ENCODE measurements around the gene ADD3. TPM values are rescaled to one million over a fixed set of nuclear protein-coding genes. Genes with fewer than 3 reads are reported as not detected.

ADD3 gene
- total and polyA plus RNA-seq, 10 of the 15 experiments (the other 5 are each of a cell fraction or from before 2014, with no cell fraction given), result 27.3 to 129 (median 67.8) TPM

DNA sequence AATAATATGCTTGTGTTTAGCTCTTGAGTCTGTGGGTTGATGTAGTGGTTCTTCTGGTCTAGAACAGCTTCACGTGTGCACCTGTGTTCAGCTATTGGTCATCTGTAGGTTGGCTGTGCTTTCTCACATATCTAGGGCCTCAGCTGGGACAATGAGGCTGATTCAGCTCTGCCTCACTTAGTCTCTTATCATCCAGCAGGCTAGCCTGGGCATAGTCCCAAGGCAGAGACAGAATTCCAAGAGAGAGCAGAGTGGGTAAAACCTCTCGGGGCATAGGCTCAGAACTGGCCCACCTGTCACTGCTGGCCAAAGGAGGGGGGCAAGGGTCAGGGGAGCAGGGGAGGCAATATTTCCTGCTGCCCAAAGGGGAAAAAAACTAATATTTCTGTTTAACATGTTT is 167.6 kb downstream of the ADD3 start:
- no peak for ATAC-seq
- no TSS peak for BruUV-seq (replicated peaks)
- Histone ChIP-seq H3K9me3 (replicated peaks; ENCODE audit: control insufficient read depth, insufficient read depth, low read length) (no peaks in the 10 kb centered on the region), H3K27ac (ENCODE audit: control insufficient read depth, insufficient read depth) (no peak overlapping the region), H3K79me2 (ENCODE audit: control insufficient read depth, insufficient read depth, low read length) (no peaks in the 10 kb centered on the region), H3K4me2 (ENCODE audit: control insufficient read depth, insufficient read depth) (no peak overlapping the region), H3K27me3 (replicated peaks in 1 of 2; ENCODE audit: control insufficient read depth in 2 of 2, insufficient read depth in 2 of 2, low read length in 1 of 2) (peaks cover 1 to 4% of the 10 kb centered on the region in 2 experiments; a peak in 3 of 4 replicates), H3K36me3 (ENCODE audit: control insufficient read depth in 2 of 2, insufficient read depth in 2 of 2, low read length in 1 of 2) (no peaks in the 10 kb centered on the region), H3K4me1 (ENCODE audit: control insufficient read depth, insufficient read depth, low read length) (no peaks in the 10 kb centered on the region), H3K4me3 (no peak overlapping the region), H3K9ac (ENCODE audit: control insufficient read depth, insufficient read depth, low read length) (no peak overlapping the region), H4K20me1 (ENCODE audit: control insufficient read depth, insufficient read depth) (no peaks in the 10 kb centered on the region), H2AFZ (ENCODE audit: control insufficient read depth, low read depth, low read length) (no peak overlapping the region)
- ChIA-PET POLR2A (no interaction called here), CTCF (interaction anchor here (1.5 kb wide), 1 partner anchor 16 kb away, joined by 4 read pairs; no protein-coding TSS in a partner anchor), SMC1A (ENCODE audit: uncharacterized antibody, unreplicated experiment) (no interaction called here), RAD21 (ENCODE audit: unreplicated experiment) (no interaction called here)
- no peak for FAIRE-seq
- TF ChIP-seq, protein P1, sequence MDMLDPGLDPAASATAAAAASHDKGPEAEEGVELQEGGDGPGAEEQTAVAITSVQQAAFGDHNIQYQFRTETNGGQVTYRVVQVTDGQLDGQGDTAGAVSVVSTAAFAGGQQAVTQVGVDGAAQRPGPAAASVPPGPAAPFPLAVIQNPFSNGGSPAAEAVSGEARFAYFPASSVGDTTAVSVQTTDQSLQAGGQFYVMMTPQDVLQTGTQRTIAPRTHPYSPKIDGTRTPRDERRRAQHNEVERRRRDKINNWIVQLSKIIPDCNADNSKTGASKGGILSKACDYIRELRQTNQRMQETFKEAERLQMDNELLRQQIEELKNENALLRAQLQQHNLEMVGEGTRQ (IDR thresholded peaks at IDR 0.05; ENCODE audit: borderline replicate concordance, low read depth, low read length), result no peak
- TF ChIP-seq MYC (IDR thresholded peaks at IDR 0.05; ENCODE audit: insufficient read depth, insufficient read length, insufficient replicate concordance, low read length, severe bottlenecking), result no peak
- TF ChIP-seq ESRRA (IDR thresholded peaks at IDR 0.05; ENCODE audit: low read length), result no peak
- no peak for TF ChIP-seq BMI1 (IDR thresholded peaks at IDR 0.05; ENCODE audit: borderline replicate concordance)
- TF ChIP-seq BRCA1 (IDR thresholded peaks at IDR 0.05; ENCODE audit: low read depth, low read length), result no peak
- no peak for TF ChIP-seq SUZ12 (IDR thresholded peaks at IDR 0.05; ENCODE audit: unreplicated experiment)
- no peak for TF ChIP-seq KDM1A (IDR thresholded peaks at IDR 0.05; ENCODE audit: borderline replicate concordance)
- TF ChIP-seq STAT1 (conservative IDR thresholded peaks at IDR 0.05), result no peak
- TF ChIP-seq YY1 (IDR thresholded peaks at IDR 0.05; ENCODE audit: low read depth, low read length), result no peak
- TF ChIP-seq HDGF (IDR thresholded peaks at IDR 0.05), result no peak
- no peak for TF ChIP-seq SP1 (IDR thresholded peaks at IDR 0.05; ENCODE audit: low read depth, low read length)
- TF ChIP-seq HCFC1 (IDR thresholded peaks at IDR 0.05; ENCODE audit: low read length), result no peak
- no peak for TF ChIP-seq SIN3A (IDR thresholded peaks at IDR 0.05; ENCODE audit: low read depth, low read length)
- no peak for TF ChIP-seq RCOR1 (conservative IDR thresholded peaks at IDR 0.05; ENCODE audit: low read depth, low read length)
- TF ChIP-seq, protein P2, sequence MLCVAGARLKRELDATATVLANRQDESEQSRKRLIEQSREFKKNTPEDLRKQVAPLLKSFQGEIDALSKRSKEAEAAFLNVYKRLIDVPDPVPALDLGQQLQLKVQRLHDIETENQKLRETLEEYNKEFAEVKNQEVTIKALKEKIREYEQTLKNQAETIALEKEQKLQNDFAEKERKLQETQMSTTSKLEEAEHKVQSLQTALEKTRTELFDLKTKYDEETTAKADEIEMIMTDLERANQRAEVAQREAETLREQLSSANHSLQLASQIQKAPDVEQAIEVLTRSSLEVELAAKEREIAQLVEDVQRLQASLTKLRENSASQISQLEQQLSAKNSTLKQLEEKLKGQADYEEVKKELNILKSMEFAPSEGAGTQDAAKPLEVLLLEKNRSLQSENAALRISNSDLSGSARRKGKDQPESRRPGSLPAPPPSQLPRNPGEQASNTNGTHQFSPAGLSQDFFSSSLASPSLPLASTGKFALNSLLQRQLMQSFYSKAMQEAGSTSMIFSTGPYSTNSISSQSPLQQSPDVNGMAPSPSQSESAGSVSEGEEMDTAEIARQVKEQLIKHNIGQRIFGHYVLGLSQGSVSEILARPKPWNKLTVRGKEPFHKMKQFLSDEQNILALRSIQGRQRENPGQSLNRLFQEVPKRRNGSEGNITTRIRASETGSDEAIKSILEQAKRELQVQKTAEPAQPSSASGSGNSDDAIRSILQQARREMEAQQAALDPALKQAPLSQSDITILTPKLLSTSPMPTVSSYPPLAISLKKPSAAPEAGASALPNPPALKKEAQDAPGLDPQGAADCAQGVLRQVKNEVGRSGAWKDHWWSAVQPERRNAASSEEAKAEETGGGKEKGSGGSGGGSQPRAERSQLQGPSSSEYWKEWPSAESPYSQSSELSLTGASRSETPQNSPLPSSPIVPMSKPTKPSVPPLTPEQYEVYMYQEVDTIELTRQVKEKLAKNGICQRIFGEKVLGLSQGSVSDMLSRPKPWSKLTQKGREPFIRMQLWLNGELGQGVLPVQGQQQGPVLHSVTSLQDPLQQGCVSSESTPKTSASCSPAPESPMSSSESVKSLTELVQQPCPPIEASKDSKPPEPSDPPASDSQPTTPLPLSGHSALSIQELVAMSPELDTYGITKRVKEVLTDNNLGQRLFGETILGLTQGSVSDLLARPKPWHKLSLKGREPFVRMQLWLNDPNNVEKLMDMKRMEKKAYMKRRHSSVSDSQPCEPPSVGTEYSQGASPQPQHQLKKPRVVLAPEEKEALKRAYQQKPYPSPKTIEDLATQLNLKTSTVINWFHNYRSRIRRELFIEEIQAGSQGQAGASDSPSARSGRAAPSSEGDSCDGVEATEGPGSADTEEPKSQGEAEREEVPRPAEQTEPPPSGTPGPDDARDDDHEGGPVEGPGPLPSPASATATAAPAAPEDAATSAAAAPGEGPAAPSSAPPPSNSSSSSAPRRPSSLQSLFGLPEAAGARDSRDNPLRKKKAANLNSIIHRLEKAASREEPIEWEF (IDR thresholded peaks at IDR 0.05; ENCODE audit: insufficient replicate concordance, low read depth, low read length), result no peak
- TF ChIP-seq, protein P3, sequence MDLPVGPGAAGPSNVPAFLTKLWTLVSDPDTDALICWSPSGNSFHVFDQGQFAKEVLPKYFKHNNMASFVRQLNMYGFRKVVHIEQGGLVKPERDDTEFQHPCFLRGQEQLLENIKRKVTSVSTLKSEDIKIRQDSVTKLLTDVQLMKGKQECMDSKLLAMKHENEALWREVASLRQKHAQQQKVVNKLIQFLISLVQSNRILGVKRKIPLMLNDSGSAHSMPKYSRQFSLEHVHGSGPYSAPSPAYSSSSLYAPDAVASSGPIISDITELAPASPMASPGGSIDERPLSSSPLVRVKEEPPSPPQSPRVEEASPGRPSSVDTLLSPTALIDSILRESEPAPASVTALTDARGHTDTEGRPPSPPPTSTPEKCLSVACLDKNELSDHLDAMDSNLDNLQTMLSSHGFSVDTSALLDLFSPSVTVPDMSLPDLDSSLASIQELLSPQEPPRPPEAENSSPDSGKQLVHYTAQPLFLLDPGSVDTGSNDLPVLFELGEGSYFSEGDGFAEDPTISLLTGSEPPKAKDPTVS (IDR thresholded peaks at IDR 0.05; ENCODE audit: low read depth, low read length), result no peak
- in situ Hi-C loops (cut with MboI), result no loop called here
- no peak for DNase-seq (ENCODE audit: low read depth, low spot score)
- WGBS (ENCODE audit: insufficient coverage, insufficient replicate concordance, low lambda C conversion rate, missing lambda C conversion rate), result 23% methylated on average over 2 of the region's 2 CpGs
- intact Hi-C loops (cut with micrococcal nuclease; ENCODE audit: unreplicated experiment), result no loop called here

Data from GM12878 (cell line).